Endothelial cell (in vitro differentiated cells): ENCODE data around the gene DCK. TPM values are rescaled to one million over a fixed set of nuclear protein-coding genes. Genes with fewer than 3 reads are reported as not detected.
"Not testable (repeated sequence)": the region's sequence is repeated elsewhere in the genome, so short reads cannot be mapped to it uniquely, and the experiment has no call there.

Source experiments
- DNase-seq: peaks from one replicate; pipeline ENCODE4 v3.0.0; 2021; ENCODE audit warnings: low spot score
- H3K27ac Mint-ChIP-seq: one replicate; pipeline ENCODE4 v1.8.0; 2021; ENCODE audit warnings: mixed read lengths, inconsistent platforms; ENCODE audit not compliant: unreplicated experiment
- H3K27me3 Mint-ChIP-seq: one replicate; pipeline ENCODE4 v1.8.0; 2021; ENCODE audit warnings: mild to moderate bottlenecking, moderate library complexity, mixed read lengths, inconsistent platforms; ENCODE audit not compliant: unreplicated experiment
- H3K36me3 Mint-ChIP-seq: one replicate; pipeline ENCODE4 v1.8.0; 2021; ENCODE audit warnings: mild to moderate bottlenecking, low read depth, mixed read lengths, inconsistent platforms; ENCODE audit not compliant: unreplicated experiment
- H3K4me1 Mint-ChIP-seq: one replicate; pipeline ENCODE4 v1.8.0; 2021; ENCODE audit warnings: mild to moderate bottlenecking, mixed read lengths, inconsistent platforms; ENCODE audit not compliant: unreplicated experiment
- H3K4me3 Mint-ChIP-seq: one replicate; pipeline ENCODE4 v1.8.0; 2021; ENCODE audit warnings: mild to moderate bottlenecking, mixed read lengths, inconsistent platforms; ENCODE audit not compliant: unreplicated experiment
- H3K9me3 Mint-ChIP-seq: one replicate; pipeline ENCODE4 v1.8.0; 2021; ENCODE audit warnings: mixed read lengths, inconsistent platforms; ENCODE audit not compliant: unreplicated experiment
- total RNA-seq: library from RNA; stranded (reverse); fragmentation: NEBNext Ultra II Directional; extraction: Animal tissue kit (Norgen Biotek cat#: 25700); gene quantifications from one replicate; pipeline ENCODE4 v1.2.1, GENCODE V29; 2021; ENCODE audit not compliant: unreplicated experiment
- TF ChIP-seq, protein P1 (sequence below): fragments of 200-600 bp; sonication (generic); IDR thresholded peaks from one replicate; pipeline ENCODE4 v1.5.0; 2021; ENCODE audit warnings: antibody characterized with exemption; ENCODE audit not compliant: unreplicated experiment

The DCK gene
- total RNA-seq, 1 donor from 2014 or later = 17.5 TPM

DNA sequence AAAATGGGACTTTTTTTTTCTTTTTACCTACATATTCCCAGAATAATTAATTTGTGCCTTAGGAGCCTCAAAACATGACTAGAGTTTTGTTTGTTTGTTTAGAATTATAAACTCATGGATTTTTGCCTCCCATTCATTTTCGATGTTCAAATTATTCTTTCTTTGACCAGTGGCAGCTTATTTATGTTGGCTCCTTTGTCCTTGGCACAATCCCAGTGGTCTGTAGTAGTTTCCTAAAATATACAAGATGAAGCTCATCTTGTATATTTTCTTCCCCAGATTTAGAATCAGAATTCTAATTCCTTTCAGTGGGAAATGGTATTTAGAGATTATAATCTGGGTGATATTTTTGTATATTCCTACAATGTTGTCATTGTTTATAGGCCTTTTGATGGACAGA is 27.2 kb downstream of the DCK start:
- Mint-ChIP-seq H3K36me3 (peaks cover 5% of the 10 kb centered on the region), H3K9me3 (no peaks in the 10 kb centered on the region), H3K27me3 (peaks cover 4% of the 10 kb centered on the region), H3K4me1 (no peaks in the 10 kb centered on the region), H3K4me3 (no peak overlapping the region), H3K27ac (no peak overlapping the region)
- TF ChIP-seq, protein P1, sequence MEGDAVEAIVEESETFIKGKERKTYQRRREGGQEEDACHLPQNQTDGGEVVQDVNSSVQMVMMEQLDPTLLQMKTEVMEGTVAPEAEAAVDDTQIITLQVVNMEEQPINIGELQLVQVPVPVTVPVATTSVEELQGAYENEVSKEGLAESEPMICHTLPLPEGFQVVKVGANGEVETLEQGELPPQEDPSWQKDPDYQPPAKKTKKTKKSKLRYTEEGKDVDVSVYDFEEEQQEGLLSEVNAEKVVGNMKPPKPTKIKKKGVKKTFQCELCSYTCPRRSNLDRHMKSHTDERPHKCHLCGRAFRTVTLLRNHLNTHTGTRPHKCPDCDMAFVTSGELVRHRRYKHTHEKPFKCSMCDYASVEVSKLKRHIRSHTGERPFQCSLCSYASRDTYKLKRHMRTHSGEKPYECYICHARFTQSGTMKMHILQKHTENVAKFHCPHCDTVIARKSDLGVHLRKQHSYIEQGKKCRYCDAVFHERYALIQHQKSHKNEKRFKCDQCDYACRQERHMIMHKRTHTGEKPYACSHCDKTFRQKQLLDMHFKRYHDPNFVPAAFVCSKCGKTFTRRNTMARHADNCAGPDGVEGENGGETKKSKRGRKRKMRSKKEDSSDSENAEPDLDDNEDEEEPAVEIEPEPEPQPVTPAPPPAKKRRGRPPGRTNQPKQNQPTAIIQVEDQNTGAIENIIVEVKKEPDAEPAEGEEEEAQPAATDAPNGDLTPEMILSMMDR = no peak
- no peak for DNase-seq

DNA sequence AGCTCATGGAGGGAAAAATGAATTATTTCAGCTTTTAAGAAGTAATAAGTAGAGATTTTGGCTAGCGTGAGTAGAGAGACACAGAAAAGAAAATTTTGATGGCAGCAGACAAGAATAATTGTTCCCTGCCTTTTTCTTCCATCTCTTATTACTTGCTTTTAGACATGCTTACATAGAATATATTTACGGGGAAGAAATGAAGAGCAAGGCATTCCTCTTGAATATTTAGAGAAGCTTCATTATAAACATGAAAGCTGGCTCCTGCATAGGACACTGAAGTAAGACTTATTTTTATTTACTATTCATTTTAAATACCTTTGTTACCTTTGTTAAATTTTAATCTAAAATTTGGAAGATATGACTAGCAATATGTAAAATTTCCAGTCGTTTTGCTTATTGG is 32.2 kb downstream of the DCK start:
- Mint-ChIP-seq H3K27ac (no peak overlapping the region), H3K9me3 (no peaks in the 10 kb centered on the region), H3K4me1 (peaks cover 8% of the 10 kb centered on the region), H3K27me3 (peaks cover 4% of the 10 kb centered on the region), H3K36me3 (no peaks in the 10 kb centered on the region), H3K4me3 (no peak overlapping the region)
- DNase-seq = no peak
- TF ChIP-seq, protein P1 = no peak

DNA sequence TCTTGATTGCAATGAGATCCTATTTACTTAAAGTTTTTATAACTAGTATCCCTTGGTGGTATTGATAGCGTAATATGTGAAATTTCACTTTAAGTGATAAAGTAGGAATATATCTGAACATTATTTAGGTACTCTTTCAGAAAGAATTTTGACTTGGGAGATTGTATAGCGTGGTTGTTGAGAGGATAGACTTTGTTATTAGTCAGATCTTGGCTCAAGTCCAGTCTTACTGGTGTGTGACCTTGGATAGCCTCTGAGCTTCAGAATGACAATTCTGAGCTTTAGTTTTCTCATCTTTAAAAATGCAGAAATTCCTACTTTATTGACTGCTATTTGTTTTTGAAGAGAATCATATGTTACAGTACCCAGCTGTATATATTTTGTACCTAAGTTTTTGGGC is 32.6 kb downstream of the DCK start:
- H3K27ac Mint-ChIP-seq = no peak overlapping the region
- no peak overlapping the region for H3K4me3 Mint-ChIP-seq
- H3K27me3 Mint-ChIP-seq = peaks cover 4% of the 10 kb centered on the region
- H3K4me1 Mint-ChIP-seq = peaks cover 8% of the 10 kb centered on the region
- TF ChIP-seq, protein P1 = no peak
- H3K36me3 Mint-ChIP-seq = no peaks in the 10 kb centered on the region
- no peak for DNase-seq
- no peaks in the 10 kb centered on the region for H3K9me3 Mint-ChIP-seq

DNA sequence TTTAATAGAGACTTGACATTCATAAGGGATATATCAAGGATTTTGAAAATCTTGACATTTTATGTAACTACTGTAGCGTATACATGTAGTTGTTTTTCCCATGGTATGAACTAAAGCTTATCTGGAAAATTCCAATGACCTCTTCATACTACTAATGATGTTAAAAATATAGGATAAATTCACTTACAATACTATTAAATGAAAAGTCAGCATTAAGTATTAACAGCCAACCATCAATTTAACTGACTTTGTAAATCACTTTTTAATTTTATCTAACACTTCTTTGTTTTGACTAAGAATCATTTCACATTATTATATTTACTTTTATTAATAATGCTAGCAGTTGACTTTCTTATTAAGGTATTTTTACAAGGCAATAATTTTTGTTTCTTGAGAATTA is 34.2 kb downstream of the DCK start:
- Mint-ChIP-seq H3K9me3 (no peaks in the 10 kb centered on the region), H3K27me3 (peaks cover under 1% of the 10 kb centered on the region), H3K36me3 (no peaks in the 10 kb centered on the region), H3K4me1 (peaks cover 14% of the 10 kb centered on the region), H3K27ac (no peak overlapping the region), H3K4me3 (no peak overlapping the region)
- TF ChIP-seq, protein P1 = no peak
- DNase-seq = no peak

DNA sequence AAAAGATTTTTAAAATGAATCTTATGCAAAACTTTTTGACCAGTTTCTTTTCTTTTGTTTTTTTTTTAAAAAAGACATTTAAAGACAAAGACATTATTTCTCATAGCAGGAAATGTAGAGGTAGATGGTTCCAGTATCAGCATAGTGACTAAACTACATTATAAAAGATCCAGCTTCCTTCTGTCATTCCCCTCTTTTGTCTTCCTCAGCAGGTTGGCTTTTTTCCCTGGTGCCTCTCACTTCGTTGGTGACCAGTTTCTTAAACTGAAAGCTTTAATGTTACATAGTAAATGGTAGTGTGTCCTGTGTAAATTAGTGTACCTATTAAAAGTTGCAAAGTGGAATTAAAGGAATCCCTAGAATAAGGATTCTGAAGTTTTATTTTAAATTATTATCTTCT is 36.1 kb downstream of the DCK start:
- Mint-ChIP-seq H3K36me3 (no peaks in the 10 kb centered on the region), H3K27ac (peak overlapping the region; percentile 52), H3K4me1 (peaks cover 24% of the 10 kb centered on the region), H3K4me3 (no peak overlapping the region), H3K9me3 (no peaks in the 10 kb centered on the region), H3K27me3 (peaks cover 3% of the 10 kb centered on the region)
- TF ChIP-seq, protein P1 = no peak
- DNase-seq = no peak

DNA sequence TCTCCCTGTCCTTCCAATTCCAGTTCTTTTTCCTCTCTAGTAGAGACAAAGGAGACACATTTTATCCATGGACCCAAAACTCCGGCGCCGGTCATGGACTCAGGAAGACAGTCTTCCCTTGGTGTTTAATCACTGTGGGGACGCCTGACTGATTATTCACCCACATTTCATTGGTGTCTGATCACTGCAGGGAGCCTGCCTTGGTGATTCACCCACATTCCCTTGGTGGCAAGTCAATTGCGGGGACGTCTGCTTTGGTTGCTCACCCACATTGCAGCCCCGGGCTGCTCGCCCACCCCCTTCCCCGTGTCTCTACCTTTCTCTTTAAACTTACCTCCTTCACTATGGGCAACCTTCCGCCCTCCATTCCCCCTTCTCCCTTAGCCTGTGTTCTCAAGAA is 38.7 kb downstream of the DCK start:
- DNase-seq, H3K9me3 Mint-ChIP-seq, H3K36me3 Mint-ChIP-seq, H3K27me3 Mint-ChIP-seq, H3K27ac Mint-ChIP-seq: not testable (repeated sequence)
- Mint-ChIP-seq H3K4me1 (peaks cover 24% of the 10 kb centered on the region), H3K4me3 (peak overlapping the region; percentile 24)
